HepG2 (cell line): ENCODE measurements around the gene RRP9. TPM values are rescaled to one million over a fixed set of nuclear protein-coding genes. Genes with fewer than 3 reads are reported as not detected.

Source experiments
- CC2D1A ChIP-seq: sonication (generic); formaldehyde crosslinking; IDR thresholded peaks from 2 replicates; pipeline ENCODE4 v1.8.1; 2023; ENCODE audit warnings: mild to moderate bottlenecking, missing genetic modification reagents
- GABPA ChIP-seq, 2 experiments: IDR thresholded peaks; 2 replicates each; pipeline ENCODE4 v1.6.1; 2011 to 2016; ENCODE audit warnings: low read depth in 2 of 2, low read length in 1 of 2, missing biosample characterization in 1 of 2, missing genetic modification characterization in 1 of 2
- SIN3B ChIP-seq: fragments of 150-350 bp; IDR thresholded peaks from 2 replicates; pipeline ENCODE4 v1.6.1; 2014; ENCODE audit warnings: low read length
- SKI ChIP-seq: fragments of 450-650 bp; IDR thresholded peaks from one replicate; pipeline ENCODE4 v1.6.1; 2018; ENCODE audit warnings: mild to moderate bottlenecking; ENCODE audit not compliant: partially characterized antibody
- SRSF9 ChIP-seq: fragments of 200-400 bp; formaldehyde crosslinking; IDR thresholded peaks from 2 replicates; pipeline ENCODE4 v1.6.1; 2018; ENCODE audit warnings: borderline replicate concordance, mild to moderate bottlenecking, low read depth, low read length; ENCODE audit not compliant: insufficient read depth, poor library complexity, severe bottlenecking
- ZFAT ChIP-seq: sonication (generic); formaldehyde crosslinking; conservative IDR thresholded peaks from 2 replicates; pipeline ENCODE4 v1.8.1; 2023; ENCODE audit warnings: missing genetic modification reagents, inconsistent platforms
- ZFP1 ChIP-seq: IDR thresholded peaks from 2 replicates; pipeline ENCODE4 v1.6.1; 2016
- ZFP62 ChIP-seq: sonication (generic); formaldehyde crosslinking; IDR thresholded peaks from 2 replicates; pipeline ENCODE4 v1.4.0; 2020; ENCODE audit warnings: missing genetic modification reagents
- ZNF138 ChIP-seq: sonication (generic); formaldehyde crosslinking; IDR thresholded peaks from 2 replicates; pipeline ENCODE4 v1.5.0; 2020; ENCODE audit warnings: mild to moderate bottlenecking, low read depth, missing genetic modification reagents
- ZNF20 ChIP-seq: sonication (generic); formaldehyde crosslinking; IDR thresholded peaks from 2 replicates; pipeline ENCODE4 v1.4.0; 2020; ENCODE audit warnings: mild to moderate bottlenecking, moderate library complexity, missing genetic modification reagents
- ZNF44 ChIP-seq: sonication (generic); formaldehyde crosslinking; IDR thresholded peaks from 2 replicates; pipeline ENCODE4 v1.5.1; 2020; ENCODE audit warnings: mild to moderate bottlenecking, missing genetic modification reagents
- ZNF543 ChIP-seq: sonication (generic); formaldehyde crosslinking; IDR thresholded peaks from 2 replicates; pipeline ENCODE4 v1.4.0; 2020; ENCODE audit warnings: mild to moderate bottlenecking, missing genetic modification reagents
- ZNF563 ChIP-seq: sonication (generic); formaldehyde crosslinking; IDR thresholded peaks from 2 replicates; pipeline ENCODE4 v1.8.0; 2022; ENCODE audit warnings: mild to moderate bottlenecking, moderate library complexity, missing genetic modification reagents
- ZNF619 ChIP-seq: sonication (generic); formaldehyde crosslinking; IDR thresholded peaks from 2 replicates; pipeline ENCODE4 v1.4.0; 2020; ENCODE audit warnings: mild to moderate bottlenecking, missing genetic modification reagents
- ZNF652 ChIP-seq: IDR thresholded peaks from 2 replicates; pipeline ENCODE4 v1.6.1; 2016; ENCODE audit warnings: low read depth, borderline replicate concordance
- polyA plus RNA-seq, 8 experiments: library from polyadenylated mRNA; depleted of rRNA in 3 of 8; stranded (reverse) in 7 of 8; unstranded in 1 of 8; fragments of >200 nt; fragmentation: Illumina TruSeq in 4 of 8; extraction: Trizol in 4 of 8; gene quantifications; 2 replicates each; pipeline versions ENCODE4 v1.2.1 to v1.2.3, GENCODE V29; 2011 to 2016; ENCODE audit warnings: low read depth in 4 of 8, missing spikeins in 1 of 8, mixed read lengths in 1 of 8; ENCODE audit not compliant: insufficient read depth in 1 of 8
- total RNA-seq, 5 experiments: library from RNA; depleted of rRNA; stranded (reverse); fragments of >200 nt; fragmentation: Illumina TruSeq; extraction: Trizol; gene quantifications; 2 replicates each; pipeline ENCODE4 v1.2.3, GENCODE V29; 2016; ENCODE audit warnings: low read depth in 1 of 5
- TF ChIP-seq, protein P1 (sequence below): sonication (generic); formaldehyde crosslinking; IDR thresholded peaks from 2 replicates; pipeline ENCODE4 v1.4.0; 2020; ENCODE audit warnings: low read depth, mild to moderate bottlenecking, missing genetic modification reagents
- TF ChIP-seq, protein P2 (sequence below): sonication (generic); formaldehyde crosslinking; conservative IDR thresholded peaks from 2 replicates; pipeline ENCODE4 v1.8.0; 2022; ENCODE audit warnings: missing genetic modification reagents
- TF ChIP-seq, protein P3 (sequence below): sonication (generic); formaldehyde crosslinking; IDR thresholded peaks from 2 replicates; pipeline ENCODE4 v1.5.1; 2020; ENCODE audit warnings: mild to moderate bottlenecking, missing genetic modification reagents, borderline replicate concordance
- TF ChIP-seq, protein P4 (sequence below): sonication (generic); formaldehyde crosslinking; IDR thresholded peaks from 2 replicates; pipeline ENCODE4 v1.9.0; 2021; ENCODE audit warnings: missing genetic modification reagents, borderline replicate concordance

Gene RRP9
- total and polyA plus RNA-seq, 2 of the 13 experiments (the other 11 are each of a cell fraction or from before 2014, with no cell fraction given) = 14.8 to 44.0 TPM

DNA sequence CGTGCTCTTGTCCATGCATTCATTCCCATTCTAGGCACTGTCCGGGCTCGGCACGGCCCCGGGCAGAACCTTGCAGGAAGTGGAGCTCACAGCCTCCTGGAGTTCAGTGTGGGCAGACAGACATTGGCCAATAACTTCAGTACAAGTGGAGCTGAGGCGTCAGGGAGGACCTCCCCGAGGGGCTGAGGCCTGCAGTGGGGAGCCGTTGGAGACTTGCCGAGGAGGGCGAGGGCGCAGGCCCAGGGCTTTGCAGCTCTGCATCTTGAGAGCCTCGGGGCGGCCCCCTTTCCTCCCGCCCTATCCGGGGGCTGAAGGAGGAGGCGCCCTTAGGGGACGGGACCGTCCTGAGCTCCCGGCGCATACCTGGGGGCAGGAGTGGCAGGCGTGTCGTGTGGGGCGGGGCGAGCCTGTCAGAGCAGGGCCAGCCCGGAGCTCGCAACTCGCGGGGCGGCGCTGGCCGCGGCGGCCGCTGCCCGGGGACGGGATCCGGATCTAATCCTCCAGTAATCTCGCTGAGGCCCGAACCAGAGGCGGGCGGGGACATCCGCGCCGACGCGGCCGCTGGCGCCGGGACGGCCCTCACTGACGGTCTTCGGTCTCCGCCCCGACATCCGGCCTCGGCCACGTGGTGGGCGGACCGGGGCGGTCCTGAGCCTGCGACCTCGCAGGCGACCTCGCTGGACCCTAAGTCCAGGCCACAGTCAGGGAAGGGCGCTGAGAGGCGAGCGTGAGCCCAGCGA lies 41.3 kb upstream of the RRP9 start, which contains the start of gene ACY1 (continued):
- TF ChIP-seq, protein P1, sequence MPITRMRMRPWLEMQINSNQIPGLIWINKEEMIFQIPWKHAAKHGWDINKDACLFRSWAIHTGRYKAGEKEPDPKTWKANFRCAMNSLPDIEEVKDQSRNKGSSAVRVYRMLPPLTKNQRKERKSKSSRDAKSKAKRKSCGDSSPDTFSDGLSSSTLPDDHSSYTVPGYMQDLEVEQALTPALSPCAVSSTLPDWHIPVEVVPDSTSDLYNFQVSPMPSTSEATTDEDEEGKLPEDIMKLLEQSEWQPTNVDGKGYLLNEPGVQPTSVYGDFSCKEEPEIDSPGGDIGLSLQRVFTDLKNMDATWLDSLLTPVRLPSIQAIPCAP (CRISPR knock-in tag) = peak; percentile 94; the same call in 1 of the 2 replicates
- 0 out of 2 replicates have a peak, but pooled peaks have one; percentile 25 for TF ChIP-seq ZNF619
- TF ChIP-seq ZNF44 (CRISPR knock-in tag) = peak; percentile 62; the same call in 1 of the 2 replicates
- TF ChIP-seq ZFP62 (CRISPR knock-in tag) = no peak
- TF ChIP-seq ZNF543 (CRISPR knock-in tag) = peak; percentile 93
- no peak for TF ChIP-seq GABPA (IDR thresholded peaks at IDR 0.05; ENCODE audit: low read depth, low read length)
- peak; percentile 70 for TF ChIP-seq GABPA (CRISPR knock-in tag; IDR thresholded peaks at IDR 0.05; ENCODE audit: low read depth)
- TF ChIP-seq ZNF20 (CRISPR knock-in tag) = no peak
- TF ChIP-seq, protein P2, sequence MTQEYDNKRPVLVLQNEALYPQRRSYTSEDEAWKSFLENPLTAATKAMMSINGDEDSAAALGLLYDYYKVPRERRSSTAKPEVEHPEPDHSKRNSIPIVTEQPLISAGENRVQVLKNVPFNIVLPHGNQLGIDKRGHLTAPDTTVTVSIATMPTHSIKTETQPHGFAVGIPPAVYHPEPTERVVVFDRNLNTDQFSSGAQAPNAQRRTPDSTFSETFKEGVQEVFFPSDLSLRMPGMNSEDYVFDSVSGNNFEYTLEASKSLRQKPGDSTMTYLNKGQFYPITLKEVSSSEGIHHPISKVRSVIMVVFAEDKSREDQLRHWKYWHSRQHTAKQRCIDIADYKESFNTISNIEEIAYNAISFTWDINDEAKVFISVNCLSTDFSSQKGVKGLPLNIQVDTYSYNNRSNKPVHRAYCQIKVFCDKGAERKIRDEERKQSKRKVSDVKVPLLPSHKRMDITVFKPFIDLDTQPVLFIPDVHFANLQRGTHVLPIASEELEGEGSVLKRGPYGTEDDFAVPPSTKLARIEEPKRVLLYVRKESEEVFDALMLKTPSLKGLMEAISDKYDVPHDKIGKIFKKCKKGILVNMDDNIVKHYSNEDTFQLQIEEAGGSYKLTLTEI = no peak
- TF ChIP-seq ZFP1 (CRISPR knock-in tag) = no peak
- TF ChIP-seq CC2D1A (CRISPR knock-in tag) = no peak
- TF ChIP-seq SIN3B = 0 out of 2 replicates have a peak, but pooled peaks have one; percentile 12
- TF ChIP-seq, protein P3, sequence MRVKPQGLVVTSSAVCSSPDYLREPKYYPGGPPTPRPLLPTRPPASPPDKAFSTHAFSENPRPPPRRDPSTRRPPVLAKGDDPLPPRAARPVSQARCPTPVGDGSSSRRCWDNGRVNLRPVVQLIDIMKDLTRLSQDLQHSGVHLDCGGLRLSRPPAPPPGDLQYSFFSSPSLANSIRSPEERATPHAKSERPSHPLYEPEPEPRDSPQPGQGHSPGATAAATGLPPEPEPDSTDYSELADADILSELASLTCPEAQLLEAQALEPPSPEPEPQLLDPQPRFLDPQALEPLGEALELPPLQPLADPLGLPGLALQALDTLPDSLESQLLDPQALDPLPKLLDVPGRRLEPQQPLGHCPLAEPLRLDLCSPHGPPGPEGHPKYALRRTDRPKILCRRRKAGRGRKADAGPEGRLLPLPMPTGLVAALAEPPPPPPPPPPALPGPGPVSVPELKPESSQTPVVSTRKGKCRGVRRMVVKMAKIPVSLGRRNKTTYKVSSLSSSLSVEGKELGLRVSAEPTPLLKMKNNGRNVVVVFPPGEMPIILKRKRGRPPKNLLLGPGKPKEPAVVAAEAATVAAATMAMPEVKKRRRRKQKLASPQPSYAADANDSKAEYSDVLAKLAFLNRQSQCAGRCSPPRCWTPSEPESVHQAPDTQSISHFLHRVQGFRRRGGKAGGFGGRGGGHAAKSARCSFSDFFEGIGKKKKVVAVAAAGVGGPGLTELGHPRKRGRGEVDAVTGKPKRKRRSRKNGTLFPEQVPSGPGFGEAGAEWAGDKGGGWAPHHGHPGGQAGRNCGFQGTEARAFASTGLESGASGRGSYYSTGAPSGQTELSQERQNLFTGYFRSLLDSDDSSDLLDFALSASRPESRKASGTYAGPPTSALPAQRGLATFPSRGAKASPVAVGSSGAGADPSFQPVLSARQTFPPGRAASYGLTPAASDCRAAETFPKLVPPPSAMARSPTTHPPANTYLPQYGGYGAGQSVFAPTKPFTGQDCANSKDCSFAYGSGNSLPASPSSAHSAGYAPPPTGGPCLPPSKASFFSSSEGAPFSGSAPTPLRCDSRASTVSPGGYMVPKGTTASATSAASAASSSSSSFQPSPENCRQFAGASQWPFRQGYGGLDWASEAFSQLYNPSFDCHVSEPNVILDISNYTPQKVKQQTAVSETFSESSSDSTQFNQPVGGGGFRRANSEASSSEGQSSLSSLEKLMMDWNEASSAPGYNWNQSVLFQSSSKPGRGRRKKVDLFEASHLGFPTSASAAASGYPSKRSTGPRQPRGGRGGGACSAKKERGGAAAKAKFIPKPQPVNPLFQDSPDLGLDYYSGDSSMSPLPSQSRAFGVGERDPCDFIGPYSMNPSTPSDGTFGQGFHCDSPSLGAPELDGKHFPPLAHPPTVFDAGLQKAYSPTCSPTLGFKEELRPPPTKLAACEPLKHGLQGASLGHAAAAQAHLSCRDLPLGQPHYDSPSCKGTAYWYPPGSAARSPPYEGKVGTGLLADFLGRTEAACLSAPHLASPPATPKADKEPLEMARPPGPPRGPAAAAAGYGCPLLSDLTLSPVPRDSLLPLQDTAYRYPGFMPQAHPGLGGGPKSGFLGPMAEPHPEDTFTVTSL (CRISPR knock-in tag) = peak; percentile 78; the same call in 1 of the 2 replicates
- no peak for TF ChIP-seq SRSF9
- no peak; the same call in 1 of the 2 replicates for TF ChIP-seq ZNF563 (CRISPR knock-in tag)
- peak; percentile 87; the same call in 1 of the 2 replicates for TF ChIP-seq ZNF138 (CRISPR knock-in tag)
- TF ChIP-seq, protein P4, sequence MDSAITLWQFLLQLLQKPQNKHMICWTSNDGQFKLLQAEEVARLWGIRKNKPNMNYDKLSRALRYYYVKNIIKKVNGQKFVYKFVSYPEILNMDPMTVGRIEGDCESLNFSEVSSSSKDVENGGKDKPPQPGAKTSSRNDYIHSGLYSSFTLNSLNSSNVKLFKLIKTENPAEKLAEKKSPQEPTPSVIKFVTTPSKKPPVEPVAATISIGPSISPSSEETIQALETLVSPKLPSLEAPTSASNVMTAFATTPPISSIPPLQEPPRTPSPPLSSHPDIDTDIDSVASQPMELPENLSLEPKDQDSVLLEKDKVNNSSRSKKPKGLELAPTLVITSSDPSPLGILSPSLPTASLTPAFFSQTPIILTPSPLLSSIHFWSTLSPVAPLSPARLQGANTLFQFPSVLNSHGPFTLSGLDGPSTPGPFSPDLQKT (CRISPR knock-in tag) = no peak
- TF ChIP-seq ZNF652 = no peak
- peak; percentile 80 for TF ChIP-seq SKI
- no peak for TF ChIP-seq ZFAT (CRISPR knock-in tag)
